OCI-LY7 (cell line): ENCODE results near the gene TMEM135.

Source experiments
- CTCF ChIP-seq: fragments of 200-600 bp; sonication (generic); conservative IDR thresholded peaks from 2 replicates; pipeline ENCODE4 v1.5.1; 2014; ENCODE audit warnings: mild to moderate bottlenecking, antibody characterized with exemption, low read length, moderate library complexity, mixed read lengths
- EZH2phosphoT487 ChIP-seq: fragments of 200-600 bp; sonication (generic); IDR thresholded peaks from 2 replicates; pipeline ENCODE4 v1.6.1; 2018; ENCODE audit warnings: low read depth, borderline replicate concordance, mild to moderate bottlenecking, mixed run types, antibody characterized with exemption, low read length, moderate library complexity, mixed read lengths

GRCh38 chr11:87081358-87081757, 43.6 kb downstream of the TMEM135 start:
- no peak for TF ChIP-seq CTCF
- no peak for TF ChIP-seq EZH2phosphoT487
